H9 (cell line): Measurements from ENCODE around the gene NR5A1. TPM values are rescaled to one million over a fixed set of nuclear protein-coding genes. Genes with fewer than 3 reads are reported as not detected.

ENCODE experiments used
- DNase-seq: peaks from one replicate; pipeline ENCODE4 v3.0.0-alpha.2; 2017
- H2AFZ ChIP-seq: one replicate; pipeline ENCODE4 v1.6.1; 2013; ENCODE audit warnings: mild to moderate bottlenecking, low read length, control low read depth, moderate library complexity
- H2AK5ac ChIP-seq: 2 replicates; pipeline ENCODE4 v1.6.1; 2013; ENCODE audit warnings: low read length, control low read depth, mixed read lengths; ENCODE audit not compliant: insufficient read length
- H2BK120ac ChIP-seq: one replicate; pipeline ENCODE4 v1.6.1; 2013; ENCODE audit warnings: low read depth, mild to moderate bottlenecking, low read length, control low read depth, inconsistent platforms; ENCODE audit not compliant: poor library complexity, severe bottlenecking
- H2BK12ac ChIP-seq: 2 replicates; pipeline ENCODE4 v1.6.1; 2013; ENCODE audit warnings: low read length, control low read depth, mixed read lengths, low read depth; ENCODE audit not compliant: insufficient read length
- H2BK15ac ChIP-seq: 2 replicates; pipeline ENCODE4 v1.6.1; 2013; ENCODE audit warnings: low read depth, low read length, control low read depth
- H2BK20ac ChIP-seq: one replicate; pipeline ENCODE4 v1.6.1; 2013; ENCODE audit warnings: low read depth, mild to moderate bottlenecking, low read length, control low read depth, inconsistent platforms; ENCODE audit not compliant: poor library complexity, severe bottlenecking
- H2BK5ac ChIP-seq: 2 replicates; pipeline ENCODE4 v1.6.1; 2013; ENCODE audit warnings: low read length, control low read depth, mixed read lengths; ENCODE audit not compliant: insufficient read length
- H3K14ac ChIP-seq: 2 replicates; pipeline ENCODE4 v1.6.1; 2013; ENCODE audit warnings: low read length, control low read depth; ENCODE audit not compliant: insufficient read depth
- H3K18ac ChIP-seq: 2 replicates; pipeline ENCODE4 v1.6.1; 2013; ENCODE audit warnings: low read depth, mild to moderate bottlenecking, mixed read lengths, low read length, control low read depth; ENCODE audit not compliant: insufficient read length
- H3K23ac ChIP-seq: 2 replicates; pipeline ENCODE4 v1.6.1; 2013; ENCODE audit warnings: low read length, control low read depth, mixed read lengths, low read depth; ENCODE audit not compliant: insufficient read length
- H3K23me2 ChIP-seq: 2 replicates; pipeline ENCODE4 v1.6.1; 2013; ENCODE audit warnings: low read depth, mild to moderate bottlenecking, mixed read lengths, low read length, control low read depth; ENCODE audit not compliant: insufficient read length, poor library complexity, severe bottlenecking
- H3K27ac ChIP-seq: 2 replicates; pipeline ENCODE4 v1.5.1; 2013; ENCODE audit warnings: low read length, control low read depth, mixed read lengths, low read depth; ENCODE audit not compliant: insufficient read length
- H3K27me3 ChIP-seq: 2 replicates; pipeline ENCODE4 v1.6.1; 2013; ENCODE audit warnings: low read length, control low read depth, inconsistent platforms; ENCODE audit not compliant: insufficient read depth
- H3K4ac ChIP-seq: 2 replicates; pipeline ENCODE4 v1.6.1; 2013; ENCODE audit warnings: low read depth, mild to moderate bottlenecking, control low read depth, inconsistent platforms, low read length, moderate library complexity
- H3K4me1 ChIP-seq: 2 replicates; pipeline ENCODE4 v1.6.1; 2013; ENCODE audit warnings: low read length, control low read depth, inconsistent platforms; ENCODE audit not compliant: insufficient read depth
- H3K4me2 ChIP-seq: 2 replicates; pipeline ENCODE4 v1.6.1; 2013; ENCODE audit warnings: low read length, control low read depth, mixed read lengths; ENCODE audit not compliant: insufficient read length, insufficient read depth
- H3K56ac ChIP-seq: 2 replicates; pipeline ENCODE4 v1.6.1; 2013; ENCODE audit warnings: low read depth, mild to moderate bottlenecking, mixed read lengths, low read length, control low read depth; ENCODE audit not compliant: insufficient read length
- H3K79me1 ChIP-seq: 2 replicates; pipeline ENCODE4 v1.6.1; 2013; ENCODE audit warnings: low read depth, mild to moderate bottlenecking, moderate library complexity, low read length, control low read depth, inconsistent platforms; ENCODE audit not compliant: insufficient read depth, poor library complexity, severe bottlenecking
- H3K79me2 ChIP-seq: 2 replicates; pipeline ENCODE4 v1.6.1; 2013; ENCODE audit warnings: low read length, control low read depth, inconsistent platforms; ENCODE audit not compliant: insufficient read depth
- H3K9ac ChIP-seq: 2 replicates; pipeline ENCODE4 v1.6.1; 2013; ENCODE audit warnings: low read length, control low read depth, mixed read lengths; ENCODE audit not compliant: insufficient read length; ENCODE audit errors: extremely low read depth
- H3K9me3 ChIP-seq: one replicate; pipeline ENCODE4 v1.6.1; 2013; ENCODE audit warnings: low read depth, low read length, inconsistent platforms; ENCODE audit not compliant: control insufficient read depth
- H3T11ph ChIP-seq: one replicate; pipeline ENCODE4 v1.6.1; 2013; ENCODE audit warnings: mild to moderate bottlenecking, low read length, control low read depth, inconsistent platforms
- H4K20me1 ChIP-seq: one replicate; pipeline ENCODE4 v1.6.1; 2013; ENCODE audit not compliant: control insufficient read depth, insufficient read length, insufficient read depth
- H4K5ac ChIP-seq: 2 replicates; pipeline ENCODE4 v1.6.1; 2013; ENCODE audit warnings: low read depth, mild to moderate bottlenecking, mixed read lengths, low read length, control low read depth; ENCODE audit not compliant: insufficient read length
- H4K8ac ChIP-seq: replicated peaks from 2 replicates; pipeline ENCODE4 v1.6.1; 2013; ENCODE audit warnings: low read length, control low read depth, mixed read lengths, low read depth; ENCODE audit not compliant: insufficient read length
- H4K91ac ChIP-seq: 2 replicates; pipeline ENCODE4 v1.6.1; 2013; ENCODE audit warnings: low read depth, mild to moderate bottlenecking, moderate library complexity, mixed read lengths, low read length, control low read depth; ENCODE audit not compliant: insufficient read length
- H3K27ac Mint-ChIP-seq, 3 experiments: 2 replicates in 2 of 3; 3 replicates in 1 of 3; pipeline ENCODE4 v1.8.0; 2020 to 2021; ENCODE audit warnings: mixed read lengths in 3 of 3, mild to moderate bottlenecking in 1 of 3, moderate library complexity in 1 of 3
- H3K27me3 Mint-ChIP-seq: 2 replicates; pipeline ENCODE4 v1.8.0; 2021; ENCODE audit warnings: low read depth, mild to moderate bottlenecking, moderate library complexity, mixed read lengths
- H3K36me3 Mint-ChIP-seq, 3 experiments: 2 replicates in 2 of 3; 3 replicates in 1 of 3; pipeline ENCODE4 v1.8.0; 2020 to 2021; ENCODE audit warnings: low read depth in 3 of 3, mixed read lengths in 3 of 3; ENCODE audit not compliant: insufficient read depth in 1 of 3
- H3K4me1 Mint-ChIP-seq, 2 experiments: 2 replicates each; pipeline ENCODE4 v1.8.0; 2020; ENCODE audit warnings: mixed read lengths in 2 of 2
- H3K4me3 Mint-ChIP-seq, 2 experiments: 2 replicates in 1 of 2; 3 replicates in 1 of 2; pipeline ENCODE4 v1.8.0; 2020 to 2021; ENCODE audit warnings: mild to moderate bottlenecking in 2 of 2, mixed read lengths in 2 of 2, moderate library complexity in 1 of 2
- H3K9me3 Mint-ChIP-seq, 2 experiments: 2 replicates in 1 of 2; 3 replicates in 1 of 2; pipeline ENCODE4 v1.8.0; 2020; ENCODE audit warnings: mild to moderate bottlenecking in 2 of 2, mixed read lengths in 2 of 2, moderate library complexity in 1 of 2
- CTCF ChIP-seq: fragments of 200-600 bp; sonication (generic); conservative IDR thresholded peaks from 3 replicates; pipeline ENCODE4 v1.8.0; 2021; ENCODE audit warnings: antibody characterized with exemption, mild to moderate bottlenecking
- WGBS: extraction: QIAGEN DNeasy Blood & Tissue Kit; methylation state at CpG from one replicate; pipeline ENCODE4 v1.1.7; 2013; ENCODE audit warnings: missing lambda C conversion rate, low lambda C conversion rate, mixed read lengths; ENCODE audit not compliant: insufficient read length; ENCODE audit errors: extremely low coverage; 5-methylcytosine and 5-hydroxymethylcytosine counted together
- total RNA-seq: library from RNA; stranded (reverse); gene quantifications from 2 replicates; pipeline ENCODE4 v1.2.1, GENCODE V29; 2021

Gene NR5A1
- total RNA-seq, 1 experiment from 2014 or later: 0.37 TPM

GRCh38 chr9:124480621-124480981, 26.6 kb downstream of the NR5A1 start:
- no CpG with 5 or more reads among the region's 7 CpGs for WGBS
- Histone ChIP-seq H4K91ac (no peak overlapping the region), H3K79me2 (no peaks in the 10 kb centered on the region), H3K9me3 (no peaks in the 10 kb centered on the region), H3K27me3 (peaks cover 3% of the 10 kb centered on the region; the same call in 1 of the 2 replicates), H4K5ac (no peak overlapping the region), H2BK120ac (no peak overlapping the region), H2AK5ac (no peak overlapping the region), H4K8ac (no peak overlapping the region), H3K4me1 (no peaks in the 10 kb centered on the region), H2BK5ac (no peak overlapping the region), H3K79me1 (no peaks in the 10 kb centered on the region), H3K27ac (no peak overlapping the region), H2BK20ac (no peak overlapping the region), H3K23me2 (peaks cover 4% of the 10 kb centered on the region), H3K56ac (no peak overlapping the region), H3K9ac (no peak overlapping the region), H3K4ac (no peak overlapping the region), H3K23ac (no peak overlapping the region), H3K18ac (no peak overlapping the region), H2BK15ac (no peak overlapping the region), H3K14ac (no peak overlapping the region), H2AFZ (no peak overlapping the region), H4K20me1 (peaks cover 3% of the 10 kb centered on the region), H2BK12ac (no peak overlapping the region), H3K4me2 (no peak overlapping the region), H3T11ph (no peak overlapping the region)
- DNase-seq: peak; percentile 86
- peaks cover 20 to 47% of the 10 kb centered on the region in 2 experiments for H3K4me1 Mint-ChIP-seq
- no peaks in the 10 kb centered on the region; a peak in 1 of 7 replicates for H3K36me3 Mint-ChIP-seq
- peaks cover 2 to 4% of the 10 kb centered on the region in 2 experiments; a peak in 2 of 5 replicates for H3K9me3 Mint-ChIP-seq
- H3K4me3 Mint-ChIP-seq: peak overlapping the region in 1 of 2 experiments; percentile 42; a peak in 1 of 5 replicates
- TF ChIP-seq CTCF: peak; percentile 74
- no peak overlapping the region for H3K27ac Mint-ChIP-seq
- peaks cover 69% of the 10 kb centered on the region for H3K27me3 Mint-ChIP-seq
